ENCODE results near the gene TLR10. TPM values are rescaled to one million over a fixed set of nuclear protein-coding genes. Genes with fewer than 3 reads are reported as not detected.
"Not testable (repeated sequence)": the region's sequence is repeated elsewhere in the genome, so short reads cannot be mapped to it uniquely, and the experiment has no call there.

TLR10 gene
- total RNA-seq, 2 experiments from 2014 or later = 0.25 to 0.26 TPM

DNA sequence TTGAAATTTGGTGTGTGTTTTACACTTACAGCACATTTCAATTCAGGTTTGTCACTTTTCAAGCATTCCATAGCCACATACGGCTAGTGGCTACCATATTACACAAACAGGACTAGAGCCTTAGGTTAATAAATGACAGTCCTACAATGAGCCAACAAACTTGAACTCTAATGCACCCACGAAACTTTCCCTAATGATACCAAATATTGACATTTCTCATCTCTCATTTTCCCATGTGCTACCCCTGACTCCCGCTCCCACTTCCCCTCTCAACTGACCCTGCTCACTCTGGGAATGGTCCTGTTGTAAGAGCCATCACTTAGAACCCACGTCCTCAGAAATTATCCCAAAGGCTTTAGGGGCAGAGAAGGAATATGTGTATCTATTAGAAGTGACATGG, 4.9 kb upstream of the TLR10 start:
- peaks cover 11% of the 10 kb centered on the region for H3K36me3 Mint-ChIP-seq
- peaks cover 3% of the 10 kb centered on the region for H3K27me3 Mint-ChIP-seq
- no peak for ATAC-seq (ENCODE audit: low read depth)
- no peak overlapping the region for H3K4me3 Mint-ChIP-seq
- H3K27ac Mint-ChIP-seq = no peak overlapping the region
- POLR2A ChIA-PET = no interaction called here
- H3K9me3 Mint-ChIP-seq = peaks cover 6% of the 10 kb centered on the region
- DNase-seq = no peak
- H3K4me1 Mint-ChIP-seq = peaks cover 18% of the 10 kb centered on the region

GRCh38 chr4:38785901-38786402, 3.2 kb upstream of the TLR10 start:
- no peak overlapping the region for H3K27ac Mint-ChIP-seq
- H3K36me3 Mint-ChIP-seq = peaks cover 10% of the 10 kb centered on the region
- peaks cover 3% of the 10 kb centered on the region for H3K27me3 Mint-ChIP-seq
- no peak for ATAC-seq (ENCODE audit: low read depth)
- no peak overlapping the region for H3K4me3 Mint-ChIP-seq
- no peak for DNase-seq
- peaks cover 4% of the 10 kb centered on the region for H3K9me3 Mint-ChIP-seq
- POLR2A ChIA-PET = no interaction called here
- H3K4me1 Mint-ChIP-seq = peaks cover 9% of the 10 kb centered on the region

- peaks cover 5% of the 10 kb centered on the region for H3K36me3 Mint-ChIP-seq
- H3K4me3 Mint-ChIP-seq = no peak overlapping the region
- no peak overlapping the region for H3K27ac Mint-ChIP-seq
- ATAC-seq (ENCODE audit: low read depth) = no peak
- peaks cover 4% of the 10 kb centered on the region for H3K9me3 Mint-ChIP-seq
- H3K4me1 Mint-ChIP-seq = peaks cover 5% of the 10 kb centered on the region
- DNase-seq = no peak
- peaks cover 3% of the 10 kb centered on the region for H3K27me3 Mint-ChIP-seq
- POLR2A ChIA-PET = no interaction called here
Observed at GRCh38 chr4:38785041-38785790, 2.4 kb upstream of the TLR10 start.

GRCh38 chr4:38784141-38784540, 1.4 kb upstream of the TLR10 start:
- no peak for DNase-seq
- Mint-ChIP-seq H3K4me3 (no peak overlapping the region), H3K36me3 (no peaks in the 10 kb centered on the region), H3K27me3 (peaks cover 3% of the 10 kb centered on the region), H3K27ac (no peak overlapping the region), H3K9me3 (peaks cover 2% of the 10 kb centered on the region), H3K4me1 (peaks cover 4% of the 10 kb centered on the region)
- POLR2A ChIA-PET = no interaction called here
- ATAC-seq (ENCODE audit: low read depth) = no peak

GRCh38 chr4:38783109-38783460, 295 bp upstream of the TLR10 start:
- Mint-ChIP-seq H3K9me3 (peaks cover 1% of the 10 kb centered on the region), H3K27ac (no peak overlapping the region), H3K4me3 (no peak overlapping the region), H3K36me3 (no peaks in the 10 kb centered on the region), H3K27me3 (peaks cover 3% of the 10 kb centered on the region), H3K4me1 (peaks cover 4% of the 10 kb centered on the region)
- POLR2A ChIA-PET = interaction anchor here (0.8 to 1.4 kb wide), 3 partner anchors 18 to 23 kb away, joined by 3 to 6 read pairs (median 3); no protein-coding TSS in a partner anchor
- no peak for DNase-seq
- ATAC-seq (ENCODE audit: low read depth) = no peak

DNA sequence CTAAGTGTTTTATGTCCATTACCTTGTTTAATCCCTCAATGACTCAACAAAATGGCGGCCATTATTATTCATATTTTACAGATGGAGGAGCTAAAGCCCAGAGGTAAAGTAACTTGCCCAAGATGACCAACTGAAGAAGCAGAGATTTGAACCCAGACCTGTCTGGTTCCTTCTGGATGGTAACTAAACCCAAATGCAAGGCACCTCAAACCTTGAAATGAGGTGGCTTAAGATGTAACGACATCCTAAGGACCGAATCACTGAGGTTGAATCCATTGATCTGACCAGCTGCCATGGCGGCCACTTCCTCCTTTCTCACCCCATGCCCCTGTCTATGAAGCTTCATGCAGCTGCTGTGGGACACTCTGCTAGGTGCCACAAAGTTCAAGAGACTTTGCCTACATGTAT, 932 bp downstream of the TLR10 start:
- Mint-ChIP-seq H3K4me1 (peaks cover 4% of the 10 kb centered on the region), H3K27me3 (peaks cover 2% of the 10 kb centered on the region), H3K27ac (no peak overlapping the region), H3K36me3 (peaks cover 2% of the 10 kb centered on the region), H3K4me3 (no peak overlapping the region), H3K9me3 (peaks cover 2% of the 10 kb centered on the region)
- POLR2A ChIA-PET = interaction anchor here (0.6 to 1.4 kb wide), 4 partner anchors 9 to 22 kb away, joined by 3 to 6 read pairs (median 3); partner anchors contain the start of gene TLR1
- DNase-seq (no peak), ATAC-seq (ENCODE audit: low read depth) (no peak)

DNA sequence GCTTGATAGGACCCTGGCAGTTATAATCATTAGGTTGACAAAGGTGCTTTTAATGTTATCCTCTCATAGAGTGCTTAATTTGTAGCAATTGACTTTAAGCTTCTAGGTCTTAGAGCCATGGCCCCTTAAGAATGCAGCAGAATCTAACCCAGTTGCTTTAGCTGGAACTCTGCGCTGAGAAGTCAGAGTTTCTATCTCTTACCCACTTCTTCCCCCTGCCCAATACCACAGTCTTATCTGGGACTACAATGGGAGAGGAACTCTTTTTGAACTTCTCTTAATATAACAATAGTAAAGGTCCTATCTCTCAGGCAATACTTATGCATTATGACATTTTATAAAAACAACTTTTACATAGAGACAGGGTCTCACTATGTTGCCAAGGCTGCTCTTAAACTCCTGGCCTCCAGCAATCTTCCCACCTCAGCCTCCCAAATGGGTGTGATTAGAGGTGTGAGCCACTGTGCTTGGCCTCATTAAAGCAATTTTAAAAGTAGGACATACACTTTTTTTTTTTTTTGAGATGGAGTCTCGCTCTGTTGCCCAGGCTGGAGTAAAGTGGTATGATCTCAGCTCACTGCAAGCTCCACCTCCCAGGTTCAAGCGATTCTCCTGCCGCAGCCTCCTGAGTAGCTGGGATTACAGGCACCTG, 1.8 kb downstream of the TLR10 start:
- Mint-ChIP-seq H3K4me1 (peaks cover 2% of the 10 kb centered on the region), H3K27me3 (peaks cover 2% of the 10 kb centered on the region), H3K27ac (no peak overlapping the region), H3K36me3 (peaks cover 2% of the 10 kb centered on the region), H3K9me3 (peaks cover 2% of the 10 kb centered on the region), H3K4me3 (no peak overlapping the region)
- POLR2A ChIA-PET = interaction anchor here (0.5 to 1.4 kb wide), 4 partner anchors 23 to 647 kb away, joined by 3 read pairs; partner anchors contain the start of gene TLR1
- DNase-seq (no peak), ATAC-seq (ENCODE audit: low read depth) (no peak)

DNA sequence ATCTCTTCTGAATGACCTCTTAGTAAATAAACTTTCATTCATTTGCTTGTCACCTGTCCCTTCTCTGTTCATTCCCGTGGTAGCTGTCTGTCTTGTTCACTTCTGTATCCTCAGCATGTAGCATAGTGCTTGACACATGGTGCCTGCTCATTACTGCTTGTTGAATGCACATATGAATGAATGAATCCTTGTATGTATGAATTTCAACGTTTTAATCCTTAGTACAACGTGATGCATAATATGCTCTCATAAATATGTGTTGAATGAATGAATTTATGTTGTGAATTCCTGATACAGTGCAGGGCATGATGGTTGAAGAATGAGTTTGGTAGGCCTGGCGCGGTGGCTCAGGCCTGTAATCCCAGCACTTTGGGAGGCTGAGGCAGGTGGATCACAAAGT, 3.0 kb downstream of the TLR10 start:
- Mint-ChIP-seq H3K9me3 (peaks cover 2% of the 10 kb centered on the region), H3K27ac (no peak overlapping the region), H3K27me3 (peaks cover 2% of the 10 kb centered on the region), H3K36me3 (peaks cover 2% of the 10 kb centered on the region), H3K4me3 (no peak overlapping the region), H3K4me1 (peaks cover 2% of the 10 kb centered on the region)
- DNase-seq (no peak), ATAC-seq (ENCODE audit: low read depth) (no peak)
- POLR2A ChIA-PET = no interaction called here

- H3K4me1 Mint-ChIP-seq, H3K9me3 Mint-ChIP-seq, H3K36me3 Mint-ChIP-seq: not testable (repeated sequence)
Observed at GRCh38 chr4:38777925-38778324, 4.9 kb downstream of the TLR10 start.

GRCh38 chr4:38775326-38775725, 7.5 kb downstream of the TLR10 start:
- no peak overlapping the region for H3K27ac Mint-ChIP-seq
- POLR2A ChIA-PET = no interaction called here
- H3K4me1 Mint-ChIP-seq = no peaks in the 10 kb centered on the region
- DNase-seq (no peak), ATAC-seq (ENCODE audit: low read depth) (no peak)
- H3K36me3 Mint-ChIP-seq = peaks cover 3% of the 10 kb centered on the region
- no peak overlapping the region for H3K4me3 Mint-ChIP-seq
- H3K27me3 Mint-ChIP-seq = peaks cover 7% of the 10 kb centered on the region
- H3K9me3 Mint-ChIP-seq = peaks cover 3% of the 10 kb centered on the region

More at GRCh38 chr4:38777925-38778324, 4.9 kb downstream of the TLR10 start:
- DNase-seq; ATAC-seq (ENCODE audit: low read depth); H3K27ac Mint-ChIP-seq; POLR2A ChIA-PET; H3K27me3 Mint-ChIP-seq; H3K4me3 Mint-ChIP-seq: not testable (repeated sequence)

- Mint-ChIP-seq H3K27me3 (peaks cover 7% of the 10 kb centered on the region), H3K4me1 (no peaks in the 10 kb centered on the region), H3K27ac (no peak overlapping the region), H3K36me3 (peaks cover 3% of the 10 kb centered on the region), H3K4me3 (no peak overlapping the region), H3K9me3 (peaks cover 3% of the 10 kb centered on the region)
- DNase-seq (no peak), ATAC-seq (ENCODE audit: low read depth) (no peak)
- POLR2A ChIA-PET = no interaction called here
Observed at GRCh38 chr4:38774181-38774955, 8.4 kb downstream of the TLR10 start.

DNA sequence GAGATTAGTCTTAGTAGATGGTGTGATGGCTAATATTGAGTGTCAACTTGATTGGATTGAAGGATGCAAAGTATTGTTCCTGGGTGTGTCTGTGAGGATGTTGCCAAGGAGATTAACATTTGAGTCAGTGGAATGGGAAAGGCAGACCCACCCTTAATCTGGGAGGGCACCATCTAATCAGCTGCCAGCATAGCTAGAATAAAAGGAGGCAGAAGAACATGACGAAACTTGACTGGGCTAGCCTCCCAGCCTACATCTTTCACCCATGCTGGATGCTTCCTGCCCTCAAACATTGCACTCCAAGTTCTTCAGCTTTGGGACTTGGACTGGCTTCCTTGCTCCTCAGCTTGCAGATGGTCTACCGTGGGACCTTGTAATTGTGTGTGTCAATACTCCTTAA, 12.5 kb downstream of the TLR10 start:
- H3K27me3 Mint-ChIP-seq = peaks cover 13% of the 10 kb centered on the region
- H3K27ac Mint-ChIP-seq; POLR2A ChIA-PET; ATAC-seq (ENCODE audit: low read depth); DNase-seq; H3K9me3 Mint-ChIP-seq; H3K36me3 Mint-ChIP-seq; H3K4me3 Mint-ChIP-seq; H3K4me1 Mint-ChIP-seq: not testable (repeated sequence)

GRCh38 chr4:38769857-38770256, 12.9 kb downstream of the TLR10 start:
- Mint-ChIP-seq H3K9me3 (peaks cover 4% of the 10 kb centered on the region), H3K27me3 (peaks cover 13% of the 10 kb centered on the region), H3K36me3 (peaks cover 2% of the 10 kb centered on the region), H3K4me3 (no peak overlapping the region), H3K27ac (no peak overlapping the region), H3K4me1 (no peaks in the 10 kb centered on the region)
- ATAC-seq (ENCODE audit: low read depth) (no peak), DNase-seq (no peak)
- POLR2A ChIA-PET = no interaction called here

Data from activated naive CD8-positive, alpha-beta T cell treated with anti-CD3 and anti-CD28 coated beads, Interleukin-2, amount 10 ng/mL, durations not matched to agents 7 days and 5 days (primary cell).